ENCODE measurements around the gene MSLN.

Gene MSLN

DNA sequence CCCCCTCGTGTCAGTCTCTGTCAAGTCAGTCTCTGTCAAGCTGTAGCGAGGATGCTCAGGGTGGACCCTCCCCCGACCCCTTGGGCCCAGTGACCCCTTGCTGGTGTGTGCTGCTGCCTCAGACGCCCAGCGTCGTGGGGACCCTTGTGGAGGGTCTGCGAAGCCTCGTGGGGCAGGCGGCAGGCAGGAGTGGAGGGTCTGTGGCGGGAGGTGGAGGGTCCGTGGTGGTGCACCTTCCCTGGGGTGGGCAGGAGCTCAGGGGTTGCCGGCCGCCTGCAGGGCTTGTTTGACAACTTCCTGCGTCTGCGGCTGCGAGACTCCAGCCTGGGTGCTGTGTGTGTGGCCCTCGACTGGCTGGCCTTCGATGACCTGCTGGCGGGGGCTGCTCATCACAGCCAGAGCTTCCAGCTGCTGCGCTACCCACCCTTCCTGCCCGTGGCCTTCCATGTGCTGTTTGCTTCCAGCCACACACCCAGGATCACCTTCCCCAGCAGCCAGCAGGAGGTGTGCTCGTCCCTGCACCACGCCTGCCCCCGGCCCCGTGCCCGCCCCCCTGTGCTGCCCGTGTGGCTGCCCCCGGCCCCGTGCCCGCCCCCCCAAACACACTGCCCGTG, 34.4 kb downstream of the MSLN start:
- FAIRE-seq, result no peak

DNA sequence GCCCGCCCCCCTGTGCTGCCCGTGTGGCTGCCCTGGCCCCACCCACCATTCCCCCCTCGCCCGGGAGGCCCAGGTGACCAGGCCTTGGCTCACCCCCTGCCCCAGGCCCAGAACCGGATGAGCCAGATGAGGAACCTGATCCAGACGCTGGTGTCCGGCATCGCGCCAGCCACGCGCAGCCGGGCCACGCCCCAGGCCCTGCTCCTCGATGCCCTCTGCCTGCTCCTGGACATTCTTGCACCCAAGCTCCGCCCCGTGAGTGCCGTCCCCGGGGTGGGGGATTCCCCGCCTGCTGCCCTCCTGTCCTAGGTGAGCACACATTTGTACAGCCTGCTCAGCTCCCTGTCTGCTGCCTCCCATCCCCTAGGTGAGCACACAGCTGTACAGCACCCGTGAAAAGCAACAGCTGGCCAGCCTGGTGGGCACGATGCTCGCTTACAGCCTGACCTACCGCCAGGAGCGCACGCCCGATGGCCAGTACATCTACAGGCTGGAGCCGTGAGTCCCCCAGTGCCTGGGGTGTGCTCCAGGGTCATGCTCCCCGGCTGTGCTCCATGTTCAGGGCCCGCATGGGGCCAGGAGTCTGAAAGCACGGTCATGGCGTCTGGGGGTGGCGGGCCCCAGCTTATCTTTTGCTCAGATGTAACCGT, 35.2 kb downstream of the MSLN start:
- no peak for FAIRE-seq

DNA sequence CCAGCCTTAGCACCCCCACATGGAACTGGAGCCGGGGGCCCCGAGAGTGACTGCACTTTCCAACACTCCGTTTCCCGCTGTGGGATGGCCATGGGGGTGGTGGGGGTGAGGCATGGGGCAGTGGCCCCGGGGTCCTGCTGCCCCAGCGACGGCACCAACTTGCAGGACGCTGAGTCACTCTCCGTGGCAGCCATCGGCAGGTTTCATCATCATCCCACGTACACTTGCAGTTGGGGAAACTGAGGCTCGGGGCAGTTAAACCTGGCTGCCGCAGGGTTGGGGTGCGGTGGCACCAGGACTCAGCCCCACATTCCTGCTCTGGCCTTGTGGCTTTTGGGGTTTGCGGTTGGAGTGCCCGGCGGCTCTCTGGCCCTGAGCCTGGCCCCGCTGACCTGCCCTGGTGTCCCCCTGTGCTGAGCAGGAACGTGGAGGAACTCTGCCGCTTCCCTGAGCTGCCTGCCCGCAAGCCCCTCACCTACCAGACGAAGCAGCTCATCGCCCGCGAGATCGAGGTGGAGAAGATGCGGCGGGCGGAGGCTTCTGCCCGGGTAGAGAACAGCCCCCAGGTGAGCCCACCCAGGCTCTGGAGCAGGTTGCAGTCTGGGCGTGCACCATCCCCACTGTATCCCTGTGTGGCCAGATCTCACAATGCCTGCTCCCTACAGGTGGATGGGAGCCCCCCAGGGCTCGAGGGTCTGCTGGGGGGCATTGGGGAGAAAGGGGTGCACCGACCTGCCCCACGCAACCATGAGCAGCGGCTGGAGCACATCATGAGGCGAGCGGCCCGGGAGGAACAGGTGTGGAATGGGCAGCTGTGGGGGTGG, 36.0 kb downstream of the MSLN start:
- FAIRE-seq, result no peak

DNA sequence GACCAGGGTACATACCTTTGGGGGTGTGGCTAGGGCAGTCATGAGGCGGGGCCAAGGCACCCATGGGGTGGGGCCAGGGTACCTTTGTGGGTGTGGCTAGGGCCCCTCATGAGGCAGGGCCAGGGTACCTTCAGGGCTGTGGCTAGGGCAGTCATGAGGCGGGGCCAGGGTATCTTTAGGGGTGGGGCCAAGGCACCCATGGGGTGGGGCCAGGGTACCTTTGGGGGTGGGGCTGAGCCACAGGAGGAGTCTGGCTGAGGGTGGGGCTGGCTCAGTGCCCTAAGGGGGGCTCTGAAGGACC, 36.5 kb downstream of the MSLN start:
- FAIRE-seq, result no peak

DNA sequence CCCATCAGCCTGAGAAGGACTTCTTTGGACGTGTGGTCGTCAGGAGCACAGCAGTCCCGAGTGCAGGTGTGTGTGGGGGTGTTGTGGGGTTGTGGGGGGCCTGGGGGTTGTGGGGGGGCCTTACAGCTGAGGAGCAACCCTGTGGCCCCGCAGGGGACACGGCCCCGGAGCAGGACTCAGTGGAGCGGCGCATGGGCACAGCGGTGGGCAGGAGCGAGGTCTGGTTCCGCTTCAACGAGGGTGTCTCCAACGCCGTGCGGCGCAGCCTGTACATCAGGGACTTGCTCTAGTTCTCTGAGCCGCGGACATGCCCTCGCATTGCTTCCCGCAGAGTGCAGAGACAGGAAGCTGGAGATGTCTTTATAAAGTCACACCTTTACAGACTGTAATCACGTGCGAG, 37.2 kb downstream of the MSLN start:
- no peak for FAIRE-seq

DNA sequence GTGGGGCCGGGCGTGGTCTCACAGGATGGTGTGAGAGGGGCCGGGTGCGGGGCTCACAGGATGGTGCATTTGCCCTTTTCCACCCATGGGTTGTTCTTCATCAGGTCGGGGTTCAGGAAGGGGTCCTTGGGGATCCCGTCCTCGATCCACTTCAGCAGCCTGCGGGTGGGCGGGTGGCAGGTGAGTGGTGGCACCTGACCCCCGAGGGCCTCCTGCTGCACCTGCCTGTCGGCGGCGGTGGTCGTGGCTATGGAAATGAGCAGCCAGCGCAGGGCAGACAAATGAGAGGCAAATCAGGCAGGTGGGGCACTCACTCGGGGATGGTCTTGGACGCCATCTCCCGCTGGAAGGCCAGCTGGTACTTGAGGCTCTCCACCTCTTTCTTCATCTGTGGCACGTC, 38.1 kb downstream of the MSLN start:
- no peak for FAIRE-seq

DNA sequence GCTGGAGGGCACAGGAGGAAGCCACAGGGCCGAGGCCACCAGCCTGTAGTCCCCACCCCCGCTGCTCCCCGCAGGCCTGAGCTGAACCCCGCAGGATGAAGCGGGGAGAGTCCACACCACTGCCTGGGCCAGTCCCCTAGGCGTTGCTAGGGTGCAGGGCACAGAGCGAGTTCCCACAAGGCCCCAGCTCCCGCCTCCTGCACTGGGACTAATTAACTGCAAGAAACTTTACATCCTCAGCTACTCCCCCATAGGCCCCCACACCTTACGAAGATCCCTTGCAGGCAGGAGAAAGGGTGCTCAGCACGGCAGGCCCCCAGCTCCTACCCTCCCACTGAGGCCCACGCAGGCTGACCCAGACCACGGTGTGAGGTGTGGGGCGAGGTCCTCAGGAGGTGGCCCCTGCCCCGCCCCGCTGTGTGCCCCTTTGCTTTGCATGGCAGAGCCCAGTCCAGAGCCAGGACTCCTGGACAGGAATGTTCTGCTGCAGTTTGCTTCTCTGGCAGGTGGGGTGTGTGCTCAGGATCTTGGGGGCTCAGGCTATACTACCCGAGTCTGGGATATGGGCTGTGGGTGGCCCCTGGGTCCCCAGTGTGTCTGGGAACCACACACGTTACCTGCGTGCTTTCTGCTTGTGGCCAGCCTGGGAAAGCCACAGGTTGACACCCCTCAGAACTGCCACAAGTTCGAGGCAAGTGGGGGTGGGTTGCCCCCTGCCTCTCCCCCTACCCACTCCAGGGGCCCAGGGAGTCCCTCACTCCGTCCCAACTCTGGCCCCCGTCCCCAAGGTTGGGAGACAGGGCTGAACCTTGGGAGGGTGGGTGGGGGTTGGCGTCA, 38.8 kb downstream of the MSLN start:
- no peak for FAIRE-seq

DNA sequence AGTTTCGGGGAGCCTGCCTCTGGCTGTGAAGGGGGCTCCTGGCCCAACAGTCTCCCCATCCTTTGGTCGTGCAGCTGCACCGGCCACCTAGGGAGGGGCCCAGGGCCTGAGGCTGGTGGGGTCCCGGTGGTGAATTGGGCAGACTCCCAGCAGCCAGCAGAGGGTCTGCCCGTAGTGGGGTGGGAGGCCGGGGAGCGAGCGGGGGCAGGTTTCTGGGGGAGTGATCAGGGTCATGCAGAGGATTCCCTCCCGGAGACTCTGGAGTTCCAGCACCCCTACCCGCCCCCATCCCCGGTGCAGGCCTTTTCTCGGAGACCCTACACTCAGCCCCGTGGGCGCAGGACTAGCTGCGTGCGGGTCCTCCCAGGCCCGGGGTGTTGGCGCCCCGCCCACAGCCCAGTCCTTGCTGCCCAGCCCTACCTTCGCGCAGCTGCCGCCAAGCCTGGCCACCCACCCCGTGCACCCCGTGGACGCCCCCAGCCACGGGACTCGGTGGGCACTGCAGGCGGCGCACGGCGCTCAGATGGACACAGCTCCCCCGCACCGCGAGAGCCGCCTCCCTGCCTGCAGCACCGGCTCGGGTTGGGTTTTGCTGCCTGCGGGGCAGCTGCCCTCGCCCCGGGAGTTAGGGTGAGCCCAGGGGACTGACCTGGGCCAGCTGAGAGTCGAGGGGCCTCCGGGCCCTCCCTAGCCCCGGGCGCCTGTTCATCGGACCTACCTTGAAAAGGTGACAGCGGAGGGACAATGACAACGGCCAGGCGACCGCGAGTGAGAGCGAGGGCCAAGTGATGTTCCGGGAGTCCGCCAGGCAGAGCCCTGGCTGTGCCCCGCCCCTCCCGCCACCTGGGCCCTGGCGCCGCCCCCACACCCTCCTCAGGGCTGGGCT, 39.7 kb downstream of the MSLN start, which contains the start of gene GNG13:
GNG13 (minus strand) TSS at position 787 of the 886 bp plus-strand sequence. CDS start 1,657 bp downstream, outside the sequence.
- no peak for FAIRE-seq

DNA sequence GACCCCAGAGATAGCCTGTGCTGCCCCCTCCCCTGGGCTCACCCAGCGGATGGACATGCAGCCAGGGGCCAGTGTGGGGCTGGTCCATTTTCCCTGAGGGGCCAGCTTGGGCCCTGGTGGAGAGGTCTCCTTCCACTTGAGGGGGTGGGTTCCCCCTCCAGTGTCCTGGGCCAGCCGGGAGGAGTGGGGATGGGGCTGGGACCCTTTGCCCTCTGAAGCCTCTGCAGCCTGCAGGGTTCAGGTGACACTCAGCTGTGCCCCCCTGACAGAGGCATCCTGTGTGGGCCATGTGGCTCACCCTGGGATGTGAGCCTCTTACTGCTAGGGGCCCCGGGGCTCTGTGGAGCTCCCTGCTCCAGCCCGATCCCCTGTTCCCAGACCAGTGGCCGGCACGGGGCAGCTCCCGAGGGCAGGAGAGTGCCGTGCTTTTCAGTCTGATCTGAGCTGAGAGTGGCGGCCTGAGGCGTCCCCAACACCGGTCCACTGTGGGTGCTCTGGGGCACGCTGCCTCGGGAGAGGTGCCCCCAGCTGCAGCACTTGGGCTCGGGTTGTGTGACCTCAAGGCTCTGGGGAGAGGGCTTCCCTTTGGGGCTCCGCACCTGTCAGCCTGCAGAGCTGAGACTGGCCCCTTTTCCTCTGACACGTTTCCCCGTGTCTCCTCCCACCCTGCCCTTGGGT, 40.4 kb downstream of the MSLN start:
- FAIRE-seq, result no peak

DNA sequence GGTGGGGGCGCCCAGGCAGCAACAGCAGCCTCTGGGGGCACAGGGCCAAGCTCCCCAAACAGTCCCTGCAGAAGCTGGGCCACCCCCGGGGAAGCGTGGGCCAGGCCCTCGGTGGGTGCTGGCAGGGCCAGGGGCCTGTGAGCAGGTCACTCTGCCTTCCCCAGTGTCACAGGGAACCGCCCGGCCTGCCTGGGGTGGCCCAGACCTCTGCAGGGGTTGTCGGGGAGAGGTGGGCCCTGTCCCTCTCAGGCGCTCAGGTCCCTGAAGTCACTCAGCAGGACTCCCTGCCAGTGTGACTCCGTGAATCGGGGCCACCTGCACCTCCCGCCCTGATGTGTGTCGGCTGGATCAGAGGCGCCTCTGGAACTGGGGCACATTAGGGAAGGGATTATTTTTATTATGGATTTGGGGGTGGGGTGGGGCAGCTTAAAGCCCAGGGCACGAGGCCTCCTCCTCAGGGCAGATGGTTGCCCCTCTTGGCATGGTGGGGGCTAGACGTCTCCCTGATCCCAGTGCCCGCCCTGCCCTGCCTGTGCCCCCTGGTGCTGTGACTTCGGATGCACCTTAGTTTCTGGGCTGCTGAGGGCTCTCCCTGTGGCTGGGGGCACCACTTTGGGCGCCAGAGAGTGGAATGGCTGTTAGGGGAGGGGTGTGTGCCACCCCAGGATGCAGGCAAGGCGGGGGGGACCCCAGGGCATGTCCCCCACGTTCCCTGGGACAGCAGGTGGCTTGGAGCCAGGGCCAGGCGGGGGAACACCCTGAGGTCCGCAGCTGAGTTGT, 41.2 kb downstream of the MSLN start:
- FAIRE-seq, result no peak

DNA sequence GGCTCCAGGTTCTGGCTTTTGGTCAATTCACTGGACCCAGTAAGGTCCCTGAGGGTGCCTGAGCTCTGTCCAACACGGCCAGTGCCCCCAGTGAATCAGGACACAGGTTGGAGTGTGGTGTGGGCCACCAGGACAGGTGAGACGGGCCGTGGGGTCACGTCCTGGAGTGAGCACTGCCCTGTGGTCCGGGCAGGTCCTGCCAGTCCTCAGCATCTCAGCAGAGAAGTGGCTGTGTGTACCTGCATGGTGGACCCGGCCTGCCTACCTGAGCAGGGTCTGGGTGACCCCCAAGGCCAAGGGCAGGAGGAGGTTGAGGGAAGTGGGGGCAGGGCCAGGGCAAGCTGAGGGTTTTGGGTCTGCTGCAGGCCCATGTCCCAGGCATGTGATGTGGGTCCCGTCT, 41.9 kb downstream of the MSLN start:
- no peak for FAIRE-seq

DNA sequence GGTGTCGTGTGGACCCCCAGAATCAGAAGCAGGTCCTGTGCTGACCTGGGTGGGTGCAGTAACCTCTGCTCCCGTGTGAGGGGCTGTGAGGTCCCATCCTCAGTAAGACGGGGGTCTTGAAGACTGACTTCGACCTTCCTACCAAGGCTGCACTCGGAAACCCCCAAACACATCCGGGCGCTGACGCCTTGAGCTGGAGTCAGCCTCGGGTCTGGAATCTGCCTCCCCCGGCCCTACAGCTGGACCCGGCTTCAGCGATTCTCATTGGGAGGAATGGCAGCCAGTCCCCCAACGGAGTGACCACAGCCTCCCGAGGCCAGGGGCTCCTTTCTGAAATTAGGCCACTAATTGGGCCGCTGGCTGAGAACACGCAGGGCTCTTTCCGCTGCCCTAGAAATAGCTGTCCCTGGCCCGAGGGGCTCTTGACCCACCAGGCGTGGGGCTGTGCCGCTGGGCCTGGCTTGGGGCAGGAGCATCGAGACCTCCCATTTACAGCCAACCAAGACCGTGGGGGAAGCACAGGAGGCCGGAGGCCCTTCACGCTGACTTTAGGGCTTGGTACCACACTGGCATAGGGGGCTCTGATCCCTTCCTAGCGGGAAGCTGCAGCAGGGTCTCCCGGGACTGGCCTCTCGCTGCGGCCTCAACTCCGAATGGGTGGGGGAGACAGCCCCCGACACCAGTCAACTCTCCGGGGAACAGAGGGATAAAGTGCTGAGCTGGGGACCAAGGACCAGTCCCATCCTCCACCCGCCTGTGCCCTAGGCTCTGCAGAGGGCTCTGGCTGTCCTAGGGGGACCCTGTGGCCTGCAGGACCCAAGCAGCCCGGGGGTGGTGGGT, 42.6 kb downstream of the MSLN start:
- no peak for FAIRE-seq

DNA sequence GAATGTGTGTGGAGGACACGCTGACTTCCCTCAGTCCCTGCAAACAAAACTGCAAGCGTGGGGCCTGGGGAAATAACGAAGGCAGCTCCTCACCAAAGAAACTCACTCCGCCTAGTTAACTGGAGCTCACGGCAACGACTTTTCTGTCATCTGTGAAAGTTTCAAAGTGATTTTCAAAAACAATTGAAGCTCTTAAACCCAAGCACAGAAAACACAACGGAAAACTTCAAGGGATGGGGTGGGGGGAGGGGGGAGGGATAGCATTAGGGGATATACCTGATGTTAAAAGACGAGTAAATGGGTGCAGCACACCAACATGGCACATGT, 43.2 kb downstream of the MSLN start:
- FAIRE-seq, result no peak

DNA sequence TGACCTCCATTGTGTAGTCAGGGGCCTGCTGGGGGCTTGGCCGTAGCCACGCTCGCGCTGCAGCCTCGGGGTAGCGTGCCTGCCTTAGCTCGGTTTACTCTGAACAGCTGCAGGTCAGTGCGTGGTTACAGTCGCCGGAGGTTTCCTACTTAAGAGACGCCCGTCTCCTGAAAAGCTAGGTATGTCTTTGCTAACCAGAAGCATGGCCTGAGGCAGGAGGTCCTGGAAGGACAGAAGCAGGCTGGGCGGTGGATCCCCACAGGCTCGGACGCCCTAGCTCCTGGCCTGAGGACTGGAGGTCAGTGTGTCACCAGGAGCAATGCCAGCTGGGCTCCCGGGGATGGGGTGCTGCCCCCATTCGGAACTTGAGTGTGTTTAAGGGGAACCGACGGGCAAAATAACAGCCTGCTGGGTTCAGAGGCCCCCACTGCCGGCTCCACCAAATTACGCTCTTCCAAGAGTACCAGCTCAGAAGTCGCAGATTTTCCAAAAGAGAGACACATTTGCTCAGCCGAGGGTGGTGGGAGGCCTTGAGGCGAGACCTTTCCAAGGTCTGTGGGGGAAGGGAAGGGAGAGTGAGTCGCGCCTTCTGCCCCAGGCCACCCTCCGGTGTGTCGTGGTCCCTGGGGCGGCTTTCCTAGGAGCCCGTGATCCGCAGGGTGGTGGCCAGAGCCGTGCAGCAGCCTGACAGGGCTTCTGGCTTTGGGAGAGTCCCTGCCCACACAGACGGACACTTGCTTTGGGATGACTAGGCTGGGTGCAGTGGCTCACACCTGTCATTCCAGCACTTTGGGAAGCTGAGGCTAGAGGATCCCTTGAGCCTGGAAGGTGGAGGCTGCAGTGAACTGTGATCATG, 43.9 kb downstream of the MSLN start:
- no peak for FAIRE-seq

DNA sequence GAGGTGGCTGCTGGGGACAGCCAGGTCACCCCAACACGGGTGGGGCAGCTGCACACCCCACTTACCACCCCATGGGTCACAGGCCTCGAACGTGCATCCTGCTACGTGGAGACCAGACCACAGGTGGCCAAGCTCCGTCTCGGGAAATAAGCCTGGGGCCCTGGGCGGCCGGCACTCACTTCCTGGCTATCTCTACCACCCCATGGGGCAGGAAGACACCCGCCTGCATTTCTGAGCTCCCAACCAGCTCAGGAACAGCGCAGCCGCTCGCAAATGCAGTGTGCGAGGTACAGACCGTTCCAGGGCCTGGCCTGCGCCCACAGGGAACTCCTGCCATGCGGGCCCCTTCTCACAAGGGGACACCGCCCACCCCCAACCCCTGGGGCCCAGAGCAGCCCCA, 44.9 kb downstream of the MSLN start:
- FAIRE-seq, result no peak

DNA sequence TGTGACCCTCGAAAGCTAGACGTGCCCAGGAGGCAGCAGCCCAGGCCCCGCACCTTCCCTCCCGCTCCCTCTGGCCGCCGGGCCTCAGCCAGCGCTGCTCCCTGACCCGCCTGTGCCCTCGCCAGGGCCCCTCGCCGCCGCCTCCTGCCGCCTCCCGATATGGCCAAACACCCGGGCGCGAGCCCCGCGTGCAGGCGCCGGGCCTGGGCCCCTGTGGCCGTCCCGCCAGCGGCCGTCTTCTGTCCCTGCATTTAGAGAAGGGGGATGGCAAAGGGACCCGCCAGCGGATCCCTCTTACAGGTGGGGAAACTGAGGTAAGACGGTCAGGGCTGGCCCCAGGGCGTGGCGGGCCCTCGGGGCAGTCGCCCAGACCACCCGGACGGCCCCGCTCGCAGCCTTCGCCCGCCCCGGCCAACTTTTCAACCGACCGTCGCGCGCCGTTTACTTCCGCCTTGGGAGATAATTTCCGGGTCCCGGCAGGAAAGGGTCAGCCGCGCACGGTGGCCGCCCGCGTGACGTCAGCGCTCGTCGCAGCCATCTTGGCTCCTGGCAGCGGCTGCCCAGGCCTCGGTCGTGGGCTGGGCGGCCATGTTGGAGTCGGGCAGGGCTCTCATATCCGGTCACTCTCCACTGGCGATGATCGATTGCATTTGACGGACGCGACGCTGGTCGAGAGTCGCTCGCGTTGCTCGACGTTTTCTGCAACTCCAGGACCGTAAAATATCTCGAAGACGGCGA, 47.0 kb downstream of the MSLN start:
- FAIRE-seq, result peak; percentile 40

DNA sequence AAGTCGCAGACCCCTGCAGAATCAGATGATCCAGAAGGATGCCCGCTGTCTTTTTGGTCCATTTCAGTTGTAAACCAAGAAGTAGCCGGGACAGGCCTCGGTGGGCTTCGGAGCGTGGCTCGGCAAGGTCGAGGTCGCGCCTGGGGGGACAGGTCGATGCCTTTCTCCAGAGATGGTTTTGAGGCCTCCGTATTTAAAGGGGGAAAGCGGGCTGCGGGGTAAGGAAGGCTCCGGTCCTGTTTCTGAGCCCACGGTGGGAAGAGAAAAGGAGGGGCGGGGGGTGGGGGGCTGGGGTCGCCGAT, 47.5 kb downstream of the MSLN start:
- FAIRE-seq, result no peak

DNA sequence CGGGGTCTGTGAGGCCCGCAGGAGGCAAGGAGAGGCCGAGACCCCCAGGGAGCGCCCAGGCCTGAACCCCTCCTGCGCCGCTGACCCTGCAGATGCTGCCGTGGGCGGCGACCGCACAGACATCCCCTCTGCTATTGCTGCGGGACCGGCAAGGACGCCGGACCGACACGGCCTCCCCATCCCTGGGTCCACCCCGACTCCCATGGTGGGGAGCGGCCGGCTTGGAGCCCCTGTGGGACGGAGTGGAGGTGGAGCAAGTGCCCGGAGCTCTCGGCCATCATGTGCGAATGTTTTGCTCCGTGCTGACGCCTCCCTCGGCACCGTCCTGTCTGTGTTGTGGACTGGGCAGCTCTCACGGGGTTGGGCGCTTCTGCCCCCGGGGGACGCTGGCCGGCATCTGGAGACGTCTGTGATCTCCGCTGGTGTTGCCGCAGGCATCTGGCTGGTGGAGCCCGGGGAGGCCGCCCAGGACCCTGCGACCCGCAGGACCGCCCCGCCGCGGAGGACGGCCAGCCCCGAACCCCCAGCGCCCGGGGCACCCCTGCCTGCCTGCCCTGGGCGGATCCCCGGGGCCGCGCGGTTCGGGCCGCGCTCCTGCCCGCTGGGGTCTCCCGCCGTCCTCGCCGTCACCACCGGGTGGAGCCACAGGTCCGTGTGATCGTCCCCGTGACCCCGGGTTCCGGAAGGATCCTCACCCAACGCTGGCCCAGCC, 52.8 kb downstream of the MSLN start:
- no peak for FAIRE-seq
